ENCODE results near the gene SORCS2.

The SORCS2 gene

GRCh38 chr4:7255996-7256395, 63.7 kb downstream of the SORCS2 start:
- Histone ChIP-seq H3K4me1 (ENCODE audit: control extremely low read depth in 1 of 4, control insufficient read depth in 4 of 4, insufficient read depth in 4 of 4, low read length in 3 of 4) (peaks cover 0 to 2% (median 0%) of the 10 kb centered on the region in 4 experiments), H3K36me3 (ENCODE audit: control insufficient read depth in 4 of 4, insufficient read depth in 4 of 4, low read length in 3 of 4) (no peaks in the 10 kb centered on the region), H3K27ac (ENCODE audit: insufficient read depth in 1 of 2, low read depth in 1 of 2, low read length in 2 of 2, poor library complexity in 1 of 2, severe bottlenecking in 2 of 2) (no peak overlapping the region), H3K4me3 (ENCODE audit: control insufficient read depth in 1 of 7, extremely low read depth in 1 of 7, insufficient read depth in 4 of 7, low read depth in 2 of 7, low read length in 6 of 7) (no peak overlapping the region), H3K9me3 (ENCODE audit: control extremely low read depth in 1 of 5, control insufficient read depth in 4 of 5, insufficient read depth in 2 of 5, low read depth in 1 of 5, low read length in 4 of 5) (peaks cover 0 to 8% (median 0%) of the 10 kb centered on the region in 5 experiments), H3K27me3 (replicated peaks in 2 of 5; ENCODE audit: control insufficient read depth in 4 of 5, insufficient read depth in 5 of 5, low read length in 4 of 5) (peaks cover 0 to 38% (median 7%) of the 10 kb centered on the region in 5 experiments)
- CTCF ChIA-PET = no interaction called here
- POLR2A ChIA-PET = no interaction called here
- no peak for DNase-seq
- WGBS (ENCODE audit: insufficient coverage) = 90% methylated on average over 4 of the region's 6 CpGs

- no peaks in the 10 kb centered on the region for H3K36me3 ChIP-seq (ENCODE audit: control insufficient read depth in 4 of 4, insufficient read depth in 4 of 4, low read length in 3 of 4)
- peaks cover 0 to 8% (median 0%) of the 10 kb centered on the region in 5 experiments for H3K9me3 ChIP-seq (ENCODE audit: control extremely low read depth in 1 of 5, control insufficient read depth in 4 of 5, insufficient read depth in 2 of 5, low read depth in 1 of 5, low read length in 4 of 5)
- DNase-seq = no peak
- H3K27me3 ChIP-seq (replicated peaks in 2 of 5; ENCODE audit: control insufficient read depth in 4 of 5, insufficient read depth in 5 of 5, low read length in 4 of 5) = peaks cover 0 to 29% (median 12%) of the 10 kb centered on the region in 5 experiments
- WGBS (ENCODE audit: insufficient coverage) = 83% methylated on average over 16 of the region's 17 CpGs
- no peak overlapping the region for H3K27ac ChIP-seq (ENCODE audit: insufficient read depth in 1 of 2, low read depth in 1 of 2, low read length in 2 of 2, poor library complexity in 1 of 2, severe bottlenecking in 2 of 2)
- ChIA-PET POLR2A (no interaction called here), CTCF (no interaction called here)
- no peaks in the 10 kb centered on the region for H3K4me1 ChIP-seq (ENCODE audit: control extremely low read depth in 1 of 4, control insufficient read depth in 4 of 4, insufficient read depth in 4 of 4, low read length in 3 of 4)
- H3K4me3 ChIP-seq (ENCODE audit: control insufficient read depth in 1 of 7, extremely low read depth in 1 of 7, insufficient read depth in 4 of 7, low read depth in 2 of 7, low read length in 6 of 7) = no peak overlapping the region
These were observed 64.9 kb downstream of the SORCS2 start for GRCh38 chr4:7256984-7257810.

GRCh38 chr4:7259039-7259438, 66.7 kb downstream of the SORCS2 start:
- WGBS (ENCODE audit: insufficient coverage) = 98% methylated on average over 6 of the region's 7 CpGs
- POLR2A ChIA-PET = no interaction called here
- Histone ChIP-seq H3K9me3 (ENCODE audit: control extremely low read depth in 1 of 5, control insufficient read depth in 4 of 5, insufficient read depth in 2 of 5, low read depth in 1 of 5, low read length in 4 of 5) (peaks cover 0 to 8% (median 0%) of the 10 kb centered on the region in 5 experiments), H3K27me3 (replicated peaks in 2 of 5; ENCODE audit: control insufficient read depth in 4 of 5, insufficient read depth in 5 of 5, low read length in 4 of 5) (peaks cover 0 to 31% (median 15%) of the 10 kb centered on the region in 5 experiments), H3K27ac (ENCODE audit: insufficient read depth in 1 of 2, low read depth in 1 of 2, low read length in 2 of 2, poor library complexity in 1 of 2, severe bottlenecking in 2 of 2) (no peak overlapping the region), H3K4me3 (ENCODE audit: control insufficient read depth in 1 of 7, extremely low read depth in 1 of 7, insufficient read depth in 4 of 7, low read depth in 2 of 7, low read length in 6 of 7) (no peak overlapping the region), H3K4me1 (ENCODE audit: control extremely low read depth in 1 of 4, control insufficient read depth in 4 of 4, insufficient read depth in 4 of 4, low read length in 3 of 4) (no peaks in the 10 kb centered on the region), H3K36me3 (ENCODE audit: control insufficient read depth in 4 of 4, insufficient read depth in 4 of 4, low read length in 3 of 4) (no peaks in the 10 kb centered on the region)
- no peak for DNase-seq
- CTCF ChIA-PET = no interaction called here

- H3K27me3 ChIP-seq (replicated peaks in 2 of 5; ENCODE audit: control insufficient read depth in 4 of 5, insufficient read depth in 5 of 5, low read length in 4 of 5) = peaks cover 0 to 33% (median 13%) of the 10 kb centered on the region in 5 experiments
- no peak overlapping the region for H3K4me3 ChIP-seq (ENCODE audit: control insufficient read depth in 1 of 7, extremely low read depth in 1 of 7, insufficient read depth in 4 of 7, low read depth in 2 of 7, low read length in 6 of 7)
- ChIA-PET CTCF (no interaction called here), POLR2A (no interaction called here)
- no peak overlapping the region for H3K27ac ChIP-seq (ENCODE audit: insufficient read depth in 1 of 2, low read depth in 1 of 2, low read length in 2 of 2, poor library complexity in 1 of 2, severe bottlenecking in 2 of 2)
- H3K36me3 ChIP-seq (ENCODE audit: control insufficient read depth in 4 of 4, insufficient read depth in 4 of 4, low read length in 3 of 4) = no peaks in the 10 kb centered on the region
- H3K9me3 ChIP-seq (ENCODE audit: control extremely low read depth in 1 of 5, control insufficient read depth in 4 of 5, insufficient read depth in 2 of 5, low read depth in 1 of 5, low read length in 4 of 5) = peaks cover 0 to 5% (median 0%) of the 10 kb centered on the region in 5 experiments
- H3K4me1 ChIP-seq (ENCODE audit: control extremely low read depth in 1 of 4, control insufficient read depth in 4 of 4, insufficient read depth in 4 of 4, low read length in 3 of 4) = no peaks in the 10 kb centered on the region
- 95% methylated on average over 6 of the region's 7 CpGs for WGBS (ENCODE audit: insufficient coverage)
- no peak for DNase-seq
These were observed 68.2 kb downstream of the SORCS2 start for GRCh38 chr4:7260569-7260968.

- ChIA-PET CTCF (interaction anchor here (0.6 kb wide), 1 partner anchor 260 kb away, joined by 3 read pairs; no protein-coding TSS in a partner anchor), POLR2A (interaction anchor here (0.7 kb wide), 1 partner anchor 56 kb away, joined by 3 read pairs; no protein-coding TSS in a partner anchor)
- peaks cover 0 to 5% (median 0%) of the 10 kb centered on the region in 5 experiments for H3K9me3 ChIP-seq (ENCODE audit: control extremely low read depth in 1 of 5, control insufficient read depth in 4 of 5, insufficient read depth in 2 of 5, low read depth in 1 of 5, low read length in 4 of 5)
- no peak for DNase-seq
- H3K4me3 ChIP-seq (ENCODE audit: control insufficient read depth in 1 of 7, extremely low read depth in 1 of 7, insufficient read depth in 4 of 7, low read depth in 2 of 7, low read length in 6 of 7) = no peak overlapping the region
- 77% methylated on average over 6 of the region's 8 CpGs for whole genome bisulfite sequencing (ENCODE audit: insufficient coverage)
- H3K27ac ChIP-seq (ENCODE audit: insufficient read depth in 1 of 2, low read depth in 1 of 2, low read length in 2 of 2, poor library complexity in 1 of 2, severe bottlenecking in 2 of 2) = no peak overlapping the region
- no peaks in the 10 kb centered on the region for H3K4me1 ChIP-seq (ENCODE audit: control extremely low read depth in 1 of 4, control insufficient read depth in 4 of 4, insufficient read depth in 4 of 4, low read length in 3 of 4)
- no peaks in the 10 kb centered on the region for H3K36me3 ChIP-seq (ENCODE audit: control insufficient read depth in 4 of 4, insufficient read depth in 4 of 4, low read length in 3 of 4)
- peaks cover 0 to 33% (median 13%) of the 10 kb centered on the region in 5 experiments for H3K27me3 ChIP-seq (replicated peaks in 2 of 5; ENCODE audit: control insufficient read depth in 4 of 5, insufficient read depth in 5 of 5, low read length in 4 of 5)
These were observed 68.7 kb downstream of the SORCS2 start for GRCh38 chr4:7261087-7261486.

GRCh38 chr4:7261536-7261935, 69.2 kb downstream of the SORCS2 start:
- WGBS (ENCODE audit: insufficient coverage) = 76% methylated on average over 2 of the region's 6 CpGs
- no peak for DNase-seq
- CTCF ChIA-PET = interaction anchor here (0.6 kb wide), 1 partner anchor 260 kb away, joined by 3 read pairs; no protein-coding TSS in a partner anchor
- Histone ChIP-seq H3K27me3 (replicated peaks in 2 of 5; ENCODE audit: control insufficient read depth in 4 of 5, insufficient read depth in 5 of 5, low read length in 4 of 5) (peaks cover 0 to 36% (median 13%) of the 10 kb centered on the region in 5 experiments), H3K27ac (ENCODE audit: insufficient read depth in 1 of 2, low read depth in 1 of 2, low read length in 2 of 2, poor library complexity in 1 of 2, severe bottlenecking in 2 of 2) (no peak overlapping the region), H3K4me1 (ENCODE audit: control extremely low read depth in 1 of 4, control insufficient read depth in 4 of 4, insufficient read depth in 4 of 4, low read length in 3 of 4) (no peaks in the 10 kb centered on the region), H3K9me3 (ENCODE audit: control extremely low read depth in 1 of 5, control insufficient read depth in 4 of 5, insufficient read depth in 2 of 5, low read depth in 1 of 5, low read length in 4 of 5) (peaks cover 0 to 5% (median 0%) of the 10 kb centered on the region in 5 experiments), H3K36me3 (ENCODE audit: control insufficient read depth in 4 of 4, insufficient read depth in 4 of 4, low read length in 3 of 4) (no peaks in the 10 kb centered on the region), H3K4me3 (ENCODE audit: control insufficient read depth in 1 of 7, extremely low read depth in 1 of 7, insufficient read depth in 4 of 7, low read depth in 2 of 7, low read length in 6 of 7) (no peak overlapping the region)
- POLR2A ChIA-PET = interaction anchor here (0.7 kb wide), 1 partner anchor 56 kb away, joined by 3 read pairs; no protein-coding TSS in a partner anchor

- H3K36me3 ChIP-seq (ENCODE audit: control insufficient read depth in 4 of 4, insufficient read depth in 4 of 4, low read length in 3 of 4) = no peaks in the 10 kb centered on the region
- no peak for DNase-seq
- no peak overlapping the region for H3K27ac ChIP-seq (ENCODE audit: insufficient read depth in 1 of 2, low read depth in 1 of 2, low read length in 2 of 2, poor library complexity in 1 of 2, severe bottlenecking in 2 of 2)
- H3K4me1 ChIP-seq (ENCODE audit: control extremely low read depth in 1 of 4, control insufficient read depth in 4 of 4, insufficient read depth in 4 of 4, low read length in 3 of 4) = no peaks in the 10 kb centered on the region
- H3K27me3 ChIP-seq (replicated peaks in 2 of 5; ENCODE audit: control insufficient read depth in 4 of 5, insufficient read depth in 5 of 5, low read length in 4 of 5) = peaks cover 0 to 38% (median 13%) of the 10 kb centered on the region in 5 experiments
- no peak overlapping the region for H3K4me3 ChIP-seq (ENCODE audit: control insufficient read depth in 1 of 7, extremely low read depth in 1 of 7, insufficient read depth in 4 of 7, low read depth in 2 of 7, low read length in 6 of 7)
- POLR2A ChIA-PET = no interaction called here
- H3K9me3 ChIP-seq (ENCODE audit: control extremely low read depth in 1 of 5, control insufficient read depth in 4 of 5, insufficient read depth in 2 of 5, low read depth in 1 of 5, low read length in 4 of 5) = peaks cover 0 to 5% (median 0%) of the 10 kb centered on the region in 5 experiments
- 100% methylated on average over 1 of the region's 1 CpG for WGBS (ENCODE audit: insufficient coverage)
- CTCF ChIA-PET = no interaction called here
These were observed 69.8 kb downstream of the SORCS2 start for GRCh38 chr4:7262134-7262533.

Data from common myeloid progenitor, CD34-positive (primary cell).